ENCODE results near the gene TCOF1.

TCOF1 gene, protein sequence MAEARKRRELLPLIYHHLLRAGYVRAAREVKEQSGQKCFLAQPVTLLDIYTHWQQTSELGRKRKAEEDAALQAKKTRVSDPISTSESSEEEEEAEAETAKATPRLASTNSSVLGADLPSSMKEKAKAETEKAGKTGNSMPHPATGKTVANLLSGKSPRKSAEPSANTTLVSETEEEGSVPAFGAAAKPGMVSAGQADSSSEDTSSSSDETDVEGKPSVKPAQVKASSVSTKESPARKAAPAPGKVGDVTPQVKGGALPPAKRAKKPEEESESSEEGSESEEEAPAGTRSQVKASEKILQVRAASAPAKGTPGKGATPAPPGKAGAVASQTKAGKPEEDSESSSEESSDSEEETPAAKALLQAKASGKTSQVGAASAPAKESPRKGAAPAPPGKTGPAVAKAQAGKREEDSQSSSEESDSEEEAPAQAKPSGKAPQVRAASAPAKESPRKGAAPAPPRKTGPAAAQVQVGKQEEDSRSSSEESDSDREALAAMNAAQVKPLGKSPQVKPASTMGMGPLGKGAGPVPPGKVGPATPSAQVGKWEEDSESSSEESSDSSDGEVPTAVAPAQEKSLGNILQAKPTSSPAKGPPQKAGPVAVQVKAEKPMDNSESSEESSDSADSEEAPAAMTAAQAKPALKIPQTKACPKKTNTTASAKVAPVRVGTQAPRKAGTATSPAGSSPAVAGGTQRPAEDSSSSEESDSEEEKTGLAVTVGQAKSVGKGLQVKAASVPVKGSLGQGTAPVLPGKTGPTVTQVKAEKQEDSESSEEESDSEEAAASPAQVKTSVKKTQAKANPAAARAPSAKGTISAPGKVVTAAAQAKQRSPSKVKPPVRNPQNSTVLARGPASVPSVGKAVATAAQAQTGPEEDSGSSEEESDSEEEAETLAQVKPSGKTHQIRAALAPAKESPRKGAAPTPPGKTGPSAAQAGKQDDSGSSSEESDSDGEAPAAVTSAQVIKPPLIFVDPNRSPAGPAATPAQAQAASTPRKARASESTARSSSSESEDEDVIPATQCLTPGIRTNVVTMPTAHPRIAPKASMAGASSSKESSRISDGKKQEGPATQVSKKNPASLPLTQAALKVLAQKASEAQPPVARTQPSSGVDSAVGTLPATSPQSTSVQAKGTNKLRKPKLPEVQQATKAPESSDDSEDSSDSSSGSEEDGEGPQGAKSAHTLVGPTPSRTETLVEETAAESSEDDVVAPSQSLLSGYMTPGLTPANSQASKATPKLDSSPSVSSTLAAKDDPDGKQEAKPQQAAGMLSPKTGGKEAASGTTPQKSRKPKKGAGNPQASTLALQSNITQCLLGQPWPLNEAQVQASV (N-terminal part only)

DNA sequence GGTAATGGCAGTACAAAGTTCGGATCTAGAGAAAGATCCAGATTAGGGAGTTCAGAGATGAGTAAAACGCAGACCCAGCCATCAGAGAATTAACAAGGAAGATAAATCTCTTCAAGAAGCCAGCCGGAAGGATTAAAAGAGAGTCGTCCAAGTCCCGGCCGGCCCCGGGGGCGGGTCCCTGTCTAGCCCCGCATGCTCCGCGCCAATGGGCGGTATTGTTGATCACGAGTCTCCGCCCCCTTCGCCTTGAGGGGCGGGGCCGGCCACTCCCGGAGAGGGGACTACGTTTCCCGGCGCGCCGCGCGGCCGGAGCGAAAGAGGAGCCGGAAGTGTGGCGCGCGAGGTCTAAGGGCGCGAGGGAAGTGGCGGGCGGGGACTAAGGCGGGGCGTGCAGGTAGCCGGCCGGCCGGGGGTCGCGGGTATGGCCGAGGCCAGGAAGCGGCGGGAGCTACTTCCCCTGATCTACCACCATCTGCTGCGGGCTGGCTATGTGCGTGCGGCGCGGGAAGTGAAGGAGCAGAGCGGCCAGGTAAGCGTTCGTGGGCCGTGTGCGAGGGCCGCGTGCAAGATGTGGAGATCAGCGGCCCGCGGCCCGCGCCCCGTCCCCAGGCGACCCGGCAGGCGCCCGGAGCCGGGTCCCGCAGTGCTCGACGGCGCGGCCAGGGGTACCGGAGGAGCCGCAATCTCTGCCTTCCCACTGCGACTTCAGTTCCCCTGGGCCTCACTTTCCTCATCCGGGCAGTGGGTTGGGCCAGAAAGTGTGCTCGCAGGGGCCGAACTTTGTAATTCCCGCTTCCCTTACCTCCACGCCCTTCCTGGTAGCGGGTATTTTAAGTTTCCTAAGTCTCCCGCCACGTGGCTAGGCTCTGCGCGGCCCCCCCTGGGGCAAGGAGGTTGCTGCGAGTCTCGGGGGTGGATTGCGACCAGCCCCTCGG, at the start of gene TCOF1:
TCOF1 (plus strand) TSS at position 372 of the 935 bp plus-strand sequence; CDS start at position 422, 50 bp downstream.
- peak; percentile 77 for DNase-seq (ENCODE audit: low read depth)

- no peak for DNase-seq (ENCODE audit: low read depth)
Observed at GRCh38 chr5:150309101-150309885, 48.2 kb upstream of the TCOF1 start.

DNA sequence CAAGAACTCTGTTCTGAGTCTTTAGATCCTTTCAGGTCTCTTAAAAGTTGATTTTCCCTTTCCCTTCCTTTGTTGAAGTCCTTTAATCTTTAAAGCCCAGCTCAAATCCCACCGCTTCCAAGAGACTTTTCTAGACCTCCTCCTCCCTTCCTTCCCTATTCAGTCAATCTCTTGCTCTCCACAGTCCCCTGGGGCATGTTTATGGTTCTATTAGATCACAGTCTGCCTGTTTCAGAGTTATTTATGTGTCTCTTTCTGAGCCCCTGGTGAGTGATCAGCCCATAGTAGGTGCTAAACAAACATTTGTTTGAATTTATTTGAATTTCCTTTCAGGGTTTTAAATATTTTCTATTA, 47.6 kb upstream of the TCOF1 start:
- DNase-seq (ENCODE audit: low read depth), result no peak

DNA sequence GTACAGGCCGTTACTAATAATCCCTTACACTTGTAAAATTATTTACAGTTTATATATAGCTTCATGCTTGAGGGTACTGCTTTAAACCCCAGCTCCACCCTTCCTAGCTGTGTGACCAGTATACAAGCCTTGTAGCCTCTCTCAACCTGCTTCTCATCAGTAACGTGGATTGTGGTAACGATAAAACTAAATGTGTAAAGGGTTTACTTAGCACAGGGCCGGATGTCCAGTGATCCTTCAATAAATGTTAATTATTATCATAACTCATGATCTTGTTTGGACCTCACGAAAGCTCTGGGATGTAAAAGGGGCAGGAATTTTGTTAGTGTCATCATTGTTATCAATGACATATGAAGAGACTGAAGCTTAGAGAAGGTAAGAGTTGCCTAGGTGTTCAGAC, 47.3 kb upstream of the TCOF1 start:
- DNase-seq (ENCODE audit: low read depth), result no peak

DNA sequence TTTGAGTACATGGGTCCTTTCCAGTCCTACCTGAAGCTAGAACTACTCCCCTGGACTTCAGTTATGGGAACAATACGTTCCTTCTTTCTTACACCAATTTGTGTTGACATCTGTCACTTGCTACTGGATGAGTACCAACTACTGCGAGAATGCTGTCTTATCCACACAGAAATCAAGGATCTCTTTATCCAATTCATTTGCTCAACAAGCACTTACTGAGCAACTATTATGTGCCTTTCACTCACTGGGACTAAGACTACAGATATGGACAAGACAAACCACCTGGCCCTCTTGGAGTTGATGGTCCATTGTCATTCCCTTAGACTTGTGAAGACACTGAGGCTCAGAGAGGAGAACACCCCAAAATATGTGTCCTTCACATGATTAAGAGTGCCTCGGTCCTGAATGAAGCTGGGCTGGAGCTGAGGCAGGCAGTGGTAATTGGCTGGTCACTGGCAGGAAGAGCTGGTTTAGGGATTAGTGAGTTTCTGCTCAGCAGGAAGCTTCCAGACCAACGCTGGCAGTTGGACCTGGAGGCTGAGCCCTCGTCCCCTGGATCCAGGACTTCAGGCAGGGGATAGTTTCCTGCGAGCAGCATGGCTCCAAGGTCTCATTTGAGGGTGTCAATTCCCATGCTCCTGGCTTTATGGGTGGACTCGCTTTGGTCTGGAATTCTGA, 46.3 kb upstream of the TCOF1 start:
- no peak for DNase-seq (ENCODE audit: low read depth)

GRCh38 chr5:150312518-150312917, 45.0 kb upstream of the TCOF1 start:
- no peak for DNase-seq (ENCODE audit: low read depth)

- no peak for DNase-seq (ENCODE audit: low read depth)
Observed at GRCh38 chr5:150313501-150313900, 44.0 kb upstream of the TCOF1 start.

GRCh38 chr5:150313921-150314716, 43.4 kb upstream of the TCOF1 start:
- DNase-seq (ENCODE audit: low read depth), result no peak

GRCh38 chr5:150315245-150315644, 42.3 kb upstream of the TCOF1 start:
- DNase-seq (ENCODE audit: low read depth), result no peak

DNA sequence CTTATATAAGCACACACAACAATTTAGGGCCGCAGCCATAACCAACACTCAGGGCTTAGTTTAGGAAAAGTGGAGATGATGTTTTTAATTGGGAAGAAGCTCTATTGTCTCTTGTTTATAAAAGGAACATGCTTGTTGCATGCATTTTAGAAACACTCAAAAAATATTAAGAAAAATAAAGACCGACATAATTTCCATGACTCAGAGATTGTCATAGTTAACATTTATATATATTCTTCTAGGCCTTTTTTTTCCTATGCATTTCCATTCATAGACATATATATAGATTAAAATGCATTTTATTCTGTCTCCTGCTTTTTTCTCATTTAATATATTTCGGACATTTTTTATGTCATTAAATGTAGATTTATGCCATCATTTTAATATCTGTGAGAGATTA, 41.2 kb upstream of the TCOF1 start:
- no peak for DNase-seq (ENCODE audit: low read depth)

- peak; percentile 96 for DNase-seq (ENCODE audit: low read depth)
Observed at GRCh38 chr5:150317048-150318003, 40.2 kb upstream of the TCOF1 start.

GRCh38 chr5:150318613-150319483, 38.6 kb upstream of the TCOF1 start:
- DNase-seq (ENCODE audit: low read depth), result no peak

DNA sequence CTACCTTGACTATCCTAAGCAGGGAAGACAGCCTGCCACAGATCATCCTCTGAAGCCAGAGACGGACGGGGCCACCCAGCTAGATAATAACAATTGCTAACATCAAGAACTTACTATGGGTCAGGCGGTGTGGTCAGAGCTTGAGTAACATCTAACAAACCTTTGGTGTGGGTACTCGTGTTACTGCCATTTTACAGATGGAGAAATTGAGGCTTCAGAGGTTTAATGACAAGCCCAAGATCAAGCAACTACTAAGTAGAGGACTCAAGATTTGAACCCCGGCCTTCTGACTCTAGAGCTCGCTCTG, 38.1 kb upstream of the TCOF1 start:
- DNase-seq (ENCODE audit: low read depth), result no peak

- DNase-seq (ENCODE audit: low read depth), result no peak
Observed at GRCh38 chr5:150320044-150320613, 37.4 kb upstream of the TCOF1 start.

GRCh38 chr5:150321211-150321610, 36.3 kb upstream of the TCOF1 start:
- DNase-seq (ENCODE audit: low read depth), result no peak

- DNase-seq (ENCODE audit: low read depth), result no peak
Observed at GRCh38 chr5:150321784-150322183, 35.7 kb upstream of the TCOF1 start.

- no peak for DNase-seq (ENCODE audit: low read depth)
Observed at GRCh38 chr5:150322202-150322601, 35.3 kb upstream of the TCOF1 start.

Data from HS-5 (cell line).